Measurements from ENCODE around the gene FNDC11. TPM values are rescaled to one million over a fixed set of nuclear protein-coding genes. Genes with fewer than 3 reads are reported as not detected.
A peak's percentile ranks its signal among the peaks of the same experiment; 100 is the strongest.

The FNDC11 gene
- total and polyA plus RNA-seq, 2 of the 13 experiments (the other 11 are each of a cell fraction or from before 2014, with no cell fraction given), result 0.07 TPM; not detected in 1

DNA sequence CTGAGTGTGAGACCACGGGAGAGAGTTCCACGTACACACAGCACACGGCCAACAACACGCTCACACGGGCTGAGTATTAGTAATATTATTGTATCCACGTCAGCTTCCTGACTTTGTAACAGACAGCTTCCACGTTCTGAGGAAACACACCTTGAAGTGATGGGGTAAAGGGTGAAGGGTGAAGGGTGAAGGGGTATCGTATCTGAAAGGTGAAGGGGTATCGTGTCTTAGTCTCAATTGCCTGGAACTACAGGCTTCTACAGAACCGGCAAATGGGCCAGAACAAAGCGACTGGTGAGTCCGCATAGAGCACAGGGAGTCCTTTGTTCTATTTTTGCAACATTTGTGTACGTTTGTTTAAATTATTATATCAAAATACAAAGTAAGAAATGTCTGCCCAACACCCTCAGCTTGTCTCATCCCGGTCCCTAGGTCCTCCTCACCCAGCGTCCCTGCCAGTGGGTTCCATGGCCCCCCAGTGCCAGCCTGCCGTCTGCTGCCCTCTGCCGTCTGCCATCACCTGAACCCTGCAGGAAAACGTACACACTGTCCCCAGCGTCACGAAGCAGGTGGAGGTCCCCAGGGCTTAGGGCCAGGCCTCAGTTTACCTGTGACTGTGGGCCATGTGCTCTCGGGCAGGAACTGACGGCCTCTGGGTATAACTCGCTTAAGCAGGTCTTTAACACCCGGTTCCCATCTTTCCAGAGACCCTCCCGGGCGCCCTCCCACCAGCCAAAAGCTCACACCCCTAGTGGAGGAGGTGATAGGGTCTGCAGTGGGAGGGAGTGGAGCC lies 24.5 kb downstream of the FNDC11 start (continued):
- TF ChIP-seq, protein P1, sequence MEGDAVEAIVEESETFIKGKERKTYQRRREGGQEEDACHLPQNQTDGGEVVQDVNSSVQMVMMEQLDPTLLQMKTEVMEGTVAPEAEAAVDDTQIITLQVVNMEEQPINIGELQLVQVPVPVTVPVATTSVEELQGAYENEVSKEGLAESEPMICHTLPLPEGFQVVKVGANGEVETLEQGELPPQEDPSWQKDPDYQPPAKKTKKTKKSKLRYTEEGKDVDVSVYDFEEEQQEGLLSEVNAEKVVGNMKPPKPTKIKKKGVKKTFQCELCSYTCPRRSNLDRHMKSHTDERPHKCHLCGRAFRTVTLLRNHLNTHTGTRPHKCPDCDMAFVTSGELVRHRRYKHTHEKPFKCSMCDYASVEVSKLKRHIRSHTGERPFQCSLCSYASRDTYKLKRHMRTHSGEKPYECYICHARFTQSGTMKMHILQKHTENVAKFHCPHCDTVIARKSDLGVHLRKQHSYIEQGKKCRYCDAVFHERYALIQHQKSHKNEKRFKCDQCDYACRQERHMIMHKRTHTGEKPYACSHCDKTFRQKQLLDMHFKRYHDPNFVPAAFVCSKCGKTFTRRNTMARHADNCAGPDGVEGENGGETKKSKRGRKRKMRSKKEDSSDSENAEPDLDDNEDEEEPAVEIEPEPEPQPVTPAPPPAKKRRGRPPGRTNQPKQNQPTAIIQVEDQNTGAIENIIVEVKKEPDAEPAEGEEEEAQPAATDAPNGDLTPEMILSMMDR (CRISPR knock-in tag; IDR thresholded peaks at IDR 0.05), result peak; percentile 84
- TF ChIP-seq, protein P2, sequence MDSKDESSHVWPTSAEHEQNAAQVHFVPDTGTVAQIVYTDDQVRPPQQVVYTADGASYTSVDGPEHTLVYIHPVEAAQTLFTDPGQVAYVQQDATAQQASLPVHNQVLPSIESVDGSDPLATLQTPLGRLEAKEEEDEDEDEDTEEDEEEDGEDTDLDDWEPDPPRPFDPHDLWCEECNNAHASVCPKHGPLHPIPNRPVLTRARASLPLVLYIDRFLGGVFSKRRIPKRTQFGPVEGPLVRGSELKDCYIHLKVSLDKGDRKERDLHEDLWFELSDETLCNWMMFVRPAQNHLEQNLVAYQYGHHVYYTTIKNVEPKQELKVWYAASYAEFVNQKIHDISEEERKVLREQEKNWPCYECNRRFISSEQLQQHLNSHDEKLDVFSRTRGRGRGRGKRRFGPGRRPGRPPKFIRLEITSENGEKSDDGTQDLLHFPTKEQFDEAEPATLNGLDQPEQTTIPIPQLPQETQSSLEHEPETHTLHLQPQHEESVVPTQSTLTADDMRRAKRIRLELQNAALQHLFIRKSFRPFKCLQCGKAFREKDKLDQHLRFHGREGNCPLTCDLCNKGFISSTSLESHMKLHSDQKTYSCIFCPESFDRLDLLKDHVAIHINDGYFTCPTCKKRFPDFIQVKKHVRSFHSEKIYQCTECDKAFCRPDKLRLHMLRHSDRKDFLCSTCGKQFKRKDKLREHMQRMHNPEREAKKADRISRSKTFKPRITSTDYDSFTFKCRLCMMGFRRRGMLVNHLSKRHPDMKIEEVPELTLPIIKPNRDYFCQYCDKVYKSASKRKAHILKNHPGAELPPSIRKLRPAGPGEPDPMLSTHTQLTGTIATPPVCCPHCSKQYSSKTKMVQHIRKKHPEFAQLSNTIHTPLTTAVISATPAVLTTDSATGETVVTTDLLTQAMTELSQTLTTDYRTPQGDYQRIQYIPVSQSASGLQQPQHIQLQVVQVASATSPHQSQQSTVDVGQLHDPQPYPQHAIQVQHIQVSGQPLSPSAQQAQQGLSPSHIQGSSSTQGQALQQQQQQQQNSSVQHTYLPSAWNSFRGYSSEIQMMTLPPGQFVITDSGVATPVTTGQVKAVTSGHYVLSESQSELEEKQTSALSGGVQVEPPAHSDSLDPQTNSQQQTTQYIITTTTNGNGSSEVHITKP (CRISPR knock-in tag; IDR thresholded peaks at IDR 0.05; ENCODE audit: low read depth), result 0 out of 2 replicates have a peak, but pooled peaks have one; percentile 21
- peak; percentile 43; the same call in 1 of the 2 replicates for TF ChIP-seq SMC3 (IDR thresholded peaks at IDR 0.05; ENCODE audit: low read length)
- peak; percentile 47 for TF ChIP-seq GABPB1 (CRISPR knock-in tag; IDR thresholded peaks at IDR 0.05)
- TF ChIP-seq, protein P3, sequence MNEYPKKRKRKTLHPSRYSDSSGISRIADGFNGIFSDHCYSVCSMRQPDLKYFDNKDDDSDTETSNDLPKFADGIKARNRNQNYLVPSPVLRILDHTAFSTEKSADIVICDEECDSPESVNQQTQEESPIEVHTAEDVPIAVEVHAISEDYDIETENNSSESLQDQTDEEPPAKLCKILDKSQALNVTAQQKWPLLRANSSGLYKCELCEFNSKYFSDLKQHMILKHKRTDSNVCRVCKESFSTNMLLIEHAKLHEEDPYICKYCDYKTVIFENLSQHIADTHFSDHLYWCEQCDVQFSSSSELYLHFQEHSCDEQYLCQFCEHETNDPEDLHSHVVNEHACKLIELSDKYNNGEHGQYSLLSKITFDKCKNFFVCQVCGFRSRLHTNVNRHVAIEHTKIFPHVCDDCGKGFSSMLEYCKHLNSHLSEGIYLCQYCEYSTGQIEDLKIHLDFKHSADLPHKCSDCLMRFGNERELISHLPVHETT (CRISPR knock-in tag; conservative IDR thresholded peaks at IDR 0.05), result no peak
- TF ChIP-seq ZSCAN25 (CRISPR knock-in tag; IDR thresholded peaks at IDR 0.05), result peak; percentile 66; the same call in 1 of the 2 replicates
- TF ChIP-seq, protein P4, sequence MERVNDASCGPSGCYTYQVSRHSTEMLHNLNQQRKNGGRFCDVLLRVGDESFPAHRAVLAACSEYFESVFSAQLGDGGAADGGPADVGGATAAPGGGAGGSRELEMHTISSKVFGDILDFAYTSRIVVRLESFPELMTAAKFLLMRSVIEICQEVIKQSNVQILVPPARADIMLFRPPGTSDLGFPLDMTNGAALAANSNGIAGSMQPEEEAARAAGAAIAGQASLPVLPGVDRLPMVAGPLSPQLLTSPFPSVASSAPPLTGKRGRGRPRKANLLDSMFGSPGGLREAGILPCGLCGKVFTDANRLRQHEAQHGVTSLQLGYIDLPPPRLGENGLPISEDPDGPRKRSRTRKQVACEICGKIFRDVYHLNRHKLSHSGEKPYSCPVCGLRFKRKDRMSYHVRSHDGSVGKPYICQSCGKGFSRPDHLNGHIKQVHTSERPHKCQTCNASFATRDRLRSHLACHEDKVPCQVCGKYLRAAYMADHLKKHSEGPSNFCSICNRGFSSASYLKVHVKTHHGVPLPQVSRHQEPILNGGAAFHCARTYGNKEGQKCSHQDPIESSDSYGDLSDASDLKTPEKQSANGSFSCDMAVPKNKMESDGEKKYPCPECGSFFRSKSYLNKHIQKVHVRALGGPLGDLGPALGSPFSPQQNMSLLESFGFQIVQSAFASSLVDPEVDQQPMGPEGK (CRISPR knock-in tag; IDR thresholded peaks at IDR 0.05), result peak; percentile 91
- TF ChIP-seq ZNF567 (CRISPR knock-in tag; IDR thresholded peaks at IDR 0.05; ENCODE audit: borderline replicate concordance), result no peak
- peak; percentile 82 for TF ChIP-seq STAG1 (CRISPR knock-in tag; IDR thresholded peaks at IDR 0.05)
- TF ChIP-seq ZNF615 (CRISPR knock-in tag; IDR thresholded peaks at IDR 0.05; ENCODE audit: borderline replicate concordance), result no peak
- TF ChIP-seq, protein P5, sequence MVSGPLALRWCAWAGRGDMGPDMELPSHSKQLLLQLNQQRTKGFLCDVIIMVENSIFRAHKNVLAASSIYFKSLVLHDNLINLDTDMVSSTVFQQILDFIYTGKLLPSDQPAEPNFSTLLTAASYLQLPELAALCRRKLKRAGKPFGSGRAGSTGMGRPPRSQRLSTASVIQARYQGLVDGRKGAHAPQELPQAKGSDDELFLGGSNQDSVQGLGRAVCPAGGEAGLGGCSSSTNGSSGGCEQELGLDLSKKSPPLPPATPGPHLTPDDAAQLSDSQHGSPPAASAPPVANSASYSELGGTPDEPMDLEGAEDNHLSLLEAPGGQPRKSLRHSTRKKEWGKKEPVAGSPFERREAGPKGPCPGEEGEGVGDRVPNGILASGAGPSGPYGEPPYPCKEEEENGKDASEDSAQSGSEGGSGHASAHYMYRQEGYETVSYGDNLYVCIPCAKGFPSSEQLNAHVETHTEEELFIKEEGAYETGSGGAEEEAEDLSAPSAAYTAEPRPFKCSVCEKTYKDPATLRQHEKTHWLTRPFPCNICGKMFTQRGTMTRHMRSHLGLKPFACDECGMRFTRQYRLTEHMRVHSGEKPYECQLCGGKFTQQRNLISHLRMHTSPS (CRISPR knock-in tag; IDR thresholded peaks at IDR 0.05; ENCODE audit: low read depth), result peak; percentile 75
- TF ChIP-seq, protein P6, sequence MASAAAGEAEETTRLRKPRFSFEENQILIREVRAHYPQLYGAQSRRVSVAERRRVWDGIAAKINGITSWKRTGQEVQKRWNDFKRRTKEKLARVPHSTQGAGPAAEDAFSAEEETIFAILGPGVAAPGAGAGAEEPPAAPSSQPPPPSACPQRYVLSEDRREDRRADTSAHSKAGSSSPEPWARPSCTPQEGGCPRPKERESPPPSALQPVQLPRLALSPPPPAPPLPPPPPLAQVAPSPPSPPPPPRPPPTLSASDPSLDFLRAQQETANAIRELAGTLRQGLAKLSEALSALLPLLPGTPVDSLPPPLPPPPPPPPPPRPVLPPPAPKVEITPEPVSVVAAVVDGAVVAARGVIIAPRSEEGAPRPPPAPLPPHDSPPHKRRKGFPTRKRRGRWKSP (CRISPR knock-in tag; IDR thresholded peaks at IDR 0.05), result 0 out of 2 replicates have a peak, but pooled peaks have one; percentile 49
- TF ChIP-seq, protein P7, sequence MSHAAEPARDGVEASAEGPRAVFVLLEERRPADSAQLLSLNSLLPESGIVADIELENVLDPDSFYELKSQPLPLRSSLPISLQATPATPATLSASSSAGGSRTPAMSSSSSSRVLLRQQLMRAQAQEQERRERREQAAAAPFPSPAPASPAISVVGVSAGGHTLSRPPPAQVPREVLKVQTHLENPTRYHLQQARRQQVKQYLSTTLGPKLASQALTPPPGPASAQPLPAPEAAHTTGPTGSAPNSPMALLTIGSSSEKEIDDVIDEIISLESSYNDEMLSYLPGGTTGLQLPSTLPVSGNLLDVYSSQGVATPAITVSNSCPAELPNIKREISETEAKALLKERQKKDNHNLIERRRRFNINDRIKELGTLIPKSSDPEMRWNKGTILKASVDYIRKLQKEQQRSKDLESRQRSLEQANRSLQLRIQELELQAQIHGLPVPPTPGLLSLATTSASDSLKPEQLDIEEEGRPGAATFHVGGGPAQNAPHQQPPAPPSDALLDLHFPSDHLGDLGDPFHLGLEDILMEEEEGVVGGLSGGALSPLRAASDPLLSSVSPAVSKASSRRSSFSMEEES (CRISPR knock-in tag; IDR thresholded peaks at IDR 0.05), result no peak
- TF ChIP-seq XRCC5 (optimal IDR thresholded peaks at IDR 0.05; ENCODE audit: low read length), result peak; percentile 26

Data from HepG2 (cell line).